ENCODE measurements around the gene ANKRD10.

The ANKRD10 gene

DNA sequence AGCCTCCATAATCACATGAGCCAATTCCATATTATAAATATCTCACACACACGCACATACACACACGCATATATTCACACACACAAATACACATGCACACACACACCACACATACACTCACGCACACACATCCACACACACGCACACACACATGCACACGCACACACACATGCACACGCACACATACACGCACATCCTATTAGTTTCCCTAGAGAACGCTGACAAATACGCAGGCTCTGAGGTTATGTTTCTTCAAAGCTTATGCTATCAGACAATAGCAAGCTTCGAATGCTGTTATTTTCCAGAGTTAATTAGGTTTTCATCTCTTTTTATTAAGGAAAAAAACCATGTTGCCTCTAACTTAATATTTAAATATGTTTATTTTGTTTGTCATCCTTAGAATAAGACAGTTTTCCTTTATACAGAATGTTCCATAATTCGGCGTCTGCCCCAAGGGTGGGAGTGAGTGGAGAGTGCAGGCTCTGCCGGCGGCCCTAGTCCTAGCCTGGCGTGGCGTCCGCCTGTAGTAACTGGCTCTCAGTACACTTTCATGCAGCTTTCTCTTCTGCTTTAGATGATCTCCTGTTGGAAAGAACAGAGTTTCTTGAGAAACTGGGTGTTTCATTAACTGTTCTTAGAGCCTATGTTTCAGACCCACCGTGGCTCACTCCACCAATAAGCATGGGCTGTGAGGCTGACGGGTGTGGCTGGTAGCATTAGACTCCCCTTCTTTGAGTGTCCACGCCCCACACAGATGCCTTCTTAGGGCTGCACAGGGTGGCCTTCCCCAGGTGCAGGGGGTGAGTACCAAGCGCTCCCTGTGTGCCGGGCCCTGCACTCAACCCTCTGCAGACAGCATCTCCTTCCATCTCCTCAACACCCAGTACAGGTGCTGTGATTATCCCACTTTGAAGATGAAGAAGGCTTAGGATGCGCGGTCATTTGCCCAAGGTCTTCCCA is 30.4 kb upstream of the ANKRD10 start:
- no peak for DNase-seq

DNA sequence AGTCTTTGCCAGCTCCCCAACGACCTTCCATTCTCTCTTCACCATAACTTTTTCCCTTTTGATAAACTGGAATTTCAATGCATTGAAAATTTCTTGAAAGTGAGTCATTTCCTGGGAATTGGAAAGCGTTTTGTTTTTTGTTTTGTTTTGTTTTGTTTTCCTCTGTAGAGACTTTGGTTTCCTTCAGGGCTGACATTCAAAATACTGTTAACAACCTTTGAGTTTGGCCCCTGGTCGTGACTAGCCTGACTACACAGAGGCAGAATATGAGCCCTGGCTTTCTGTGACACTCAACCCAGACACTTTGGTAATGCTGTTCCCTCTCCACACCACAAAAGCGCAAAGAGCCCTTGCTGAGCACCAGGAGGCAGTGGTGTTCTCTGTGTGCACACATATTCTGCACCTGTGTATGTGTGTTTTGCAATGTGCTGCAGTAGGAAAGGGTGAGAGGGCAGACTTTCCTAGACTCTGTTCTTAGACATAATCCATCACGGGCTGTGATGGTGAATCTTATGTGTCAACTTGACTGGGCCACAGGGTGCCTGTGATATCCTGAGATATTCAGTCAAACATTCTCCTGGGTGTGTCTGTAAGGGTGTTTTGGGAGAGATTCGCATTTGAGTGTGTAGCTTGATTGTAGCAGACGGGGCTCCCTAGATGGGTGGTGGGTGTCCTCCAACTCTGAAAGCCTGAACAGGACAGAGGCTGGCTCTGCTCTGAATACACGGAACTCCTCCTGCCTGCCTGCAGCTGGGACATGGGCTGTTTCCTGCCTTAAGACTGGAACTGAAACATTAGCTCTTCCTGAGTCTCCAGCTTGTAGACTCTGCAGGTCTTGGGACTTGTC is 29.5 kb upstream of the ANKRD10 start:
- DNase-seq: no peak

DNA sequence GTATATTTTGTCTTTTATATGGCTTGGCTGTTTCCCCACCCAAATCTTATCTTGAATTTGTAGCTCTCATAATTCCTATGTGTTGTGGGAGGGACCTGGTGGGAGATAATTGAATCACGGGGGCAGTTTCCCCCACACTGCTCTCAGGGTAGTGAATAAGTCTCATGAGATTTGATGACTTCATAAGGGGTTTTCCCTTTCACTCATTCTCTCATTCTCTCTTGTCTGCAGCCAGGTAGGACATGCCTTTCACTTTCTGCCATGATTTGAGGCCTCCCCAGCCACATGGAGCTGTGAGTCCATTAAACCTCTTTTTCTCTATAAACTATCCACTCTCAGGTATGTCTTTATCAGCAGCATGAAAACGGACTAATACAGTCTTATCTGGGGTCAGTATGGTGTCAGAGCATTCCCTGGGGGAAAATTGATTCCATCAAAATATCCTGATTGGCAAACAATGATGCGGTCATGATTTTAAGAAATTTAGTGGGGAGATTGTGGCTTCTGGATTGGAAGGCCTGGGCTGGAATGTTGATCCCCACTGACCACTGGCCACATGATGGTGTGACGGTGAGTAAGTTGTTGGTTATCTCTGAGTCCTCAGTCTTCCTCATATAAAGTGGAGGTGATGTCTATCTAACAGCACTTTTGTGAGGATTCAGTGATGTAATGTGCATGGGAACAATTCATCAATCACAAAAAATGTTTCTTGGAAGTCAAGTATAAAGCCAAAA is 27.5 kb upstream of the ANKRD10 start:
- no peak for DNase-seq

DNA sequence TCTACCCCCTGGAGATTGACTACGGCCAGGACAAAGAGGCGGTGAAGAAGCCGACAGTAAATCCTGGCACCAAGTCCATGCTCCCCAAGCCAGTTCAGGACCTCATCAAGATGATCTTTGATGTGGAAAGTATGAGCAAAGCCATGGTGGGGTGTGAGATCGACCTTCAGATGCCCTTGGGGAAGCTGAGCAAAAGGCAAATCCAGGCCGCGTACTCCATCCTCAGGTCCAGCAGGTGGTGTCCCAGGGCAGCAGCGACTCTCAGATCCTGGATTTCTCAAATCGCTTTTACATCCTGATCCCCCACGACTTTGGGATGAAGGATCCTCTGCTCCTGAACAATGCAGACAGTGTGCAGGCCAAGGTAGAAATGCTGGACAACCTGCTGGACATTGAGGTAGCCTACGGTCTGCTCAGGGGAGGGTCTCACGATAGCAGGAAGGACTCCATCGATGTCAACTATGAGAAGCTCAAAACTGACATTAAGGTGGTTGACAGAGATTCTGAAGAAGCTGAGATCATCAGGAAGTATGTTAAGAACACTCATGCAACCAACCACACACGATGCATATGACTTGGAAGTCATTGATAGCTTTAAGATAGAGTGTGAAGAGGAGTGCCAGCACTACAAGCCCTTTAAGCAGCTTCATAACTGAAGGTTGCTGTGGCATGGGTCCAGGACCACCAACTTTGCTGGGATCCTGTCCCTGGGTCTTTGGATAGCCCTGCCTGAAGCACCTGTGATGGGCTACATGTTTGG is 24.0 kb upstream of the ANKRD10 start:
- no peak for DNase-seq

DNA sequence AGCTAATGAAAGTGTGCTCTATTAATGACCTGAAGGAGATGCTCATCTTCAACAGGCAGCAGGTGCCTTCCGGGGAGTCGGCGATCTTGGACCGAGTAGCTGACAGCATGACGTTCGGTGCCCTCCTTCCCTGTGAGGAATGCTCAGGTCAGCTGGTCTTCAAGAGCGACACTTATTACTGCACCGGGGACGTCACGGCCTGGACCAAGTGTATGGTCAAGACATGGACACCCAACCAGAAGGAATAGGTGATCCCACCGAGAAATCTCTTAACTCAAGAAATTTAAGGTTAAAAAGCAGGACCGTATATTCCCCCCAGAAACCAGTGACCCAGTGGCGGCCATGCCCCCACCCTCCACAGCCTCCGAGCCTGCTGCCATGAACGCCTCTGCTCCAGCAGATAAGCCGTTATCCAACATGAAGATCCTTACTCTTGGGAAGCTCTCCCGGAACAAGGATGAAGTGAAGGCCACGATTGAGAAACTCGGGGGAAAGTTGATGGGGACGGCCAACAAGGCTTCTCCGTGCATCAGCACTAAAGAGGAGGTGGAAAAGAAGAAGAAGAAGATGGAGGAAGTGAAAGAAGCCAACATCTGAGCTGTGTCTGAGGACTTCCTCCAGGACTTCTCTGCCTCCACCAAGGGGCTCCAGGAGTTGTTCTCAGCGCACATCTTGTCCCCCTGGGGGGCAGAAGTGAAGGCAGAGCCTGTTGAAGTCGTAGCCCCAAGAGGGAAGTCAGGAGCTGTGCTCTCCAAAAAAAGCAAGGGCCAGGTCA is 22.8 kb upstream of the ANKRD10 start:
- DNase-seq: no peak

DNA sequence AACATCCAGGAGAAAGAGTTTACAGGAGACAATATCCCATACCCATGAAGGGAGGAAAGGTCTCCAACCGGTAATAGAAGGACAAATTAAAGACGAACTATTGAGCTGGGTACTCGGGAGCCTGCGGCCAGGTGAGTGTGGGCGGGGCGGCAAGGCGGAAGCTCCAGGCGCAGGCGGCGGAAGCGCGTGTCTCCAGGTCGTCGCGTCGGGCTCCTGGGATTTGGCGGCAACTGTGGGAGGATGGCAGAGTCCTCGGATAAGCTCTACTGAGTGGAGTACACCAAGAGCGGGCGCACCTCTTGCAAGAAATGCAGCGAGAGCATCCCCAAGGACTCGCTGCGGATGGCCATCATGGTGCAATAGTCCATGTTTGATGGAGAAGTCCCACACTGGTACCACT is 21.6 kb upstream of the ANKRD10 start:
- no peak for DNase-seq

DNA sequence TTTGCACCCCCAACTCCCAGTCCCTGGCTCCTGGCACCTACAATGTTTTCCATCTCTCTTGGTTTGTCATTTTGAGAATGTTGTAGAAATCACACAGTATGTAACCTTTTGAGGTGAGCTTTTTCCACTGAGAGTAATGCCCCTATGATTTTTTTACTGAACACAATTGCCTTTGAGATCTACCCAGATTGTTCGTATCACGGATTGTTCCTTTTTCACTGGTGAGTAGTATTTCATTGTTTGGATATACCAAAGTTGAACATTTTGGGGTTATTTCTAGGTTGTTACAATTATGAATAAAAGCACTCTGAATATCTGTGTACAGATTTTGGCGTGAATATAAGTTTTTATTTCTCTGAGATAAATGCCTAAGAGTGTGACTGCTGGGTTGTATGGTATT is 17.7 kb upstream of the ANKRD10 start:
- DNase-seq: no peak

DNA sequence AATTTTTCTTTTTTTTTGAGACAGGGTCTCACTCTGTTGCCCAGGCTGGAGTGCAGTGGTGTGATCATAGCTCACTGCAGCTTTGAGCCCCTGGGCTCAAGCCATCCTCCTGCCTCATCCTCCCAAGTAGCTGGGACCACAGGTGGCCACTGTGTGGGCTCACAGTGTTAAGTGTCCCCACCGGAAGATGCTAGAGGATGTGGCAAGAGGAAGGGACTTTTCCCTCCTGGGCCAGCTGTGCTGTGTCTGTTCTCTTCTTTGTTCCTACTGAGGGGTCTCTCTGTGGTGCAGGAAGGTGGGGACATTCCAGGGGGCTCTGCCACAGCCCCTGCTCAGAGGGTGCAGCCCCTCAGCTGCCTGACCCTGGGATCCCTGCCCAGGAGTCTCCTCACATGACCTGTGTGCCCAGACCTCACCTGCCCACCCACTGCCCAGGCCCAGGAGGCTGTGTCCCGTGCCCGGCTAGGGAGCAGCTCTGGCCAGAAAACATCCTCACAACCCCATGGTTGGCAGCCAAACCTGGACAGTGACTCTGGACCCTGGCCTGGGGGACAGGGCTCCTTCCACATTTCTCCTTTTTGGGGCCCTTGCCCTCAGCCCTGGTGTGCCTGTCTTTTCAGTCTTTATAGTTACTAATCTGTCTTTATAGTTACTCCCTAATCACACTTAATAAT is 14.4 kb upstream of the ANKRD10 start:
- DNase-seq: no peak

DNA sequence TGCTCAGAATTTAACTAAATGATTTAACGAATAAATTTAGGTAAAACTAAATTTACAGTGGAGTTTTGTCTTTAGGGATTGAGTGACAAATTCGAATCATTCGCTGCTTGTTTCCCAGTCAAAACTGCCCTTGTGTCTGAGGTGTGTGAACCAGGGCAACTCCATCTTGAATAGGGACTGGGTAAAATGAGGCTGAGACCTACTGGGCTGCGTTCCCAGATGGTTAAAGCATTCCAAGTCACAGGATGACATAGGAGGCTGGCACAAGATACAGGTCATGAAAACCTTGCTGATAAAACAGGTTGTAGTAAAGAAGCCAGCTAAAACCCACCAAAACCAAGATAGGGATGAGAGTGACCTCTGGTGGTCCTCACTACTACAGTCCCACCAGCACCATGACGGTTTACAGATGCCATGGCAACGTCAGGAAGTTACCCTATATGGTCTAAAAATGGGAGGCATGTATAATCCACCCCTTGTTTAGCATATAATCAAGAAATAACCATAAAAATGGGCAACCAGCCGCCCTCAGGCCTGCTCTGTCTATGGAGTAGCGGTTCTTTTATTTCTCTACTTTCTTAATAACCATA is 10.2 kb upstream of the ANKRD10 start:
- no peak for DNase-seq

DNA sequence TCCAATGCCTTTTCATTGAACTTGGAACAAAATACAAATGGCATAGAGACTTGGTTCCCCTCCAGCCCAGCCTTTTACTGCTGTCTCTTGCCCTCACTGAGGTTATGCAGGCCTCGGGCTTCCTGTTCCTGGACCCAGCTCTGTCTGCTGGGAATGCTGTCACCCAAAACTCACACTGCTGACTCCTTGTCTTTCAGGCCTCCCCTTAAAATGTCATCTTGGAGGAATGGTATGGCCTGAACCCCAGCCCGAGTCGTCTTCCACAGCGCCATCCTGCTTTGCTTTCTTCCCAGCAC is 9.7 kb upstream of the ANKRD10 start:
- no peak for DNase-seq

DNA sequence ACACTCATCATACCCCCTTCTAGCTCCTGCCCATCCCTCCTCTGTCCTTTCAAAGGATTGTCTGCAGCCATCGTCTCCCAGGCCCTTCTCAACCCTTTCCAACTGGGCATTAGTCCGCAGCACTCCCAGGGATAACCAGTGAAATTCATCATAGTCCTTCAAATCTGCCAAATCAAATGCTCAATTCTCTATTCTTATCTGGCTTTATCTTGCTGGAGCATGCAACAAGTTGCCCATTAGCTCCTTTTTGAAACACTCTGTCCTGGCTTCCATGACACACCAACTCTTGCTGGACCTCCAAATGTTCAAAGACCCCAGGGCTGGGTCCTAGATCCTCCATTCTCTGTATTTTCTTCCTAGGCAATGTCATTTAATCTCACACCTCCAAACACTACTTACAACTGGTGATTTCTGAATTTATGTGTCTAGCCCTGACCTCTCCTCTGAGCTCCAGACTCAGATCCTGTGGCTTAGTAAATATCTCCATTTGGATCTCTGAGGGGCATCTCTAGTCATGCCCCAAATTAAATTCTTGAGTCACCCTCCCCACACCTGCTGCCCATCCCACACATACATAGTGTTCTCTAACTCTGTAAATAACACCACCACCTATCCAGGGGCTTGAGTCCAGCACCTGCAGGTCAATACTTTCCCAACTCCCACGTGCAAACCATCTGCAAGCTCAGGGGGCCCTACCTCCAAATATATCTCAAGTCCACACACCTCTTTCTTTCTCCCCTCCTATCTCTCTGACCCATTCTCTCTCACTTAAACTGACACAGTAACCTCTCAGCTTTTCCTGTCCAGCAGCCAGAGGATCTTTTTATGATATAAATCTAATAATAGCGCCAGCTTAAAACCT is 9.1 kb upstream of the ANKRD10 start:
- no peak for DNase-seq

DNA sequence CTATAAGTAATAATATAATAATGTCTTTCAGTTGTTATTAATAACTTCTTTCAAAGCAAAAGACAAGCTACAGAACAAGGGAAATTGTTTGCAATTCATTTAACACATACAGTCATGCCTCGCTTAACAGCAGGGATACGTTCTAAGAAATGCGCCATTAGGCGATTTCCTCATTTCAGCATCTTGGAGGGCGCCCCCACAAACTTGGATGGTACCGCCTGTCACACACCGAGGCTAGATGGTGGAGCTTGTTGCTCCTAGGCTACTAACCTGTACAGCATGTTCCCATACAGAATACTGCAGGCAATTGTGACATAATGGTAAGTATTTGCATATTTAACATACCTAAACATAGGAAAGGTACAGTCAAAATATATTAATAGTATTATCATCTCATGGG is 8.2 kb upstream of the ANKRD10 start:
- DNase-seq: no peak

DNA sequence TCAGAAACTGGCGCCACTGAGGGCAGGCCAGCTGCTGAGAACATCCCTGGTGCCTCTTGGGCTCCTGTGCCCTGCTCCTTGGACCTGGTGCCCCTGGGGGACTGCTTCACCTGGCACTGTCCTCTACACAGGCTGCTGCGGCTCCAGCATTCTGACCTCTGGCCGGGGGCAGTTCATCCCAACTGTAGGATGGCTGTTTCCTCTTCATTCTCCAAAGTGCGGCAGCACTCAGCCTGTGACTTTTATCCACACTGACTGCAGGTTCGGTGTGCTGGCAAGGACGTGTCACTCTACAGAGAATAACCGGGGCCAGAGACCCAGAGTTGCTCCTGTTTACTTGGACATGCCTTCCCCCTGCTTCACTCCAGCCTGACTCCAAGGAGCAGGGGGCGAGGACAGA is 7.6 kb upstream of the ANKRD10 start:
- DNase-seq: no peak

DNA sequence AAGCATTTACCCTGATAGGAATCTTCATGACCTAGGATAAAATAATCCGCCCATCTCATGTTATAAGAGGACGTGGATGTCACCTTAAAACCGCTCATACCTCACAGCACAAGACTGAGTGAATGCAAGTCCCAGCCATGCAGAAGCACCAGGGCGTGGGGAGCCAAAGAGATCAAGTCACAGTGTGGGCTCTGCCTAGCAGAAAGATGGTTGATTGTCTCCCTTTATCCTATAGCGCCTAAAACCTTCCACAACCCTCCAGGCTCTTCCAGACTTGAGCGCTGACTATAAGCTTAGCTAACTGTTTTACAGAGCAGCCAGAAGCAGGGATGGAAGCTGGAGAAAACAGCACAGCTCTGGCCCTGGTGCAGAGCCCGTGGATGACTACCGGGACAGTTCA is 6.8 kb upstream of the ANKRD10 start:
- no peak for DNase-seq

DNA sequence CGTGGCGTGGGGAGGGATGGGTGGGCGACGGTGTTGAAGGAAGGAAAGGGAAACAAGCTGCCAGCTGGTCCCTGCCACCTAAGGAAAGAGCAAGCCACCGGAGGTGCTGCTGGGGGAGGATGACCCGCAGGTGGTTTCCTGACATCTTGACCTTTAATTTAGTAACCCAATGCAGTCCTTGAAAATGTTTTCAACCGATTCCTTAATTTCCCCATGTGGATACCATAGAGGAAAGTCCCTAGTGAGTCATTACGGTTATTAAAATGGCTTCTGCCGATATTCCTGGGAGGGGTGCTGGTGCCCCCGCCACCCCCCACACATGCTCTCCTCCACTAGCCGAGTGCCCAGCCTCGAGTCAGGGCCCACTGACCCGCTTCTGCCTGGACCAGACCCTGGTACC is 6.3 kb upstream of the ANKRD10 start:
- no peak for DNase-seq

DNA sequence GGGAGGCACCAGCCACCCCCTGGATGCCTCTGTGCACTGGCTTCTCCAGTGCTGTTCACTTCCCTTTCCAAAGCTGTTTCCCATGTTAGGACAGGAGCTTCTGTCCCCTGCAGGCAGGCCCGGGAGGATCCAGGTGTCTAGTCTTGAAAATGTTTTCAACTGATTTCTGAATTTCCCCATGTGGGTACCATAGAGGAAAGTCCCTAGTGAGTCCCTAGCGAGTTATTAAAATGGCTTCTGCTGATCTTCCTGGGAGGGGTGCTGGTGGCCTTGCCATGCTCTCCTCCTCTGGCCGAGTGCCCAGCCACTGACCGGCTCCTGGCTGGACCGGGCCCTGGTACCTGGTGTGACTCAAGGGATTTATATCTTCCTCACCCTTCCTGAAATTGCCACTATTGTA is 5.2 kb upstream of the ANKRD10 start:
- DNase-seq: no peak

DNA sequence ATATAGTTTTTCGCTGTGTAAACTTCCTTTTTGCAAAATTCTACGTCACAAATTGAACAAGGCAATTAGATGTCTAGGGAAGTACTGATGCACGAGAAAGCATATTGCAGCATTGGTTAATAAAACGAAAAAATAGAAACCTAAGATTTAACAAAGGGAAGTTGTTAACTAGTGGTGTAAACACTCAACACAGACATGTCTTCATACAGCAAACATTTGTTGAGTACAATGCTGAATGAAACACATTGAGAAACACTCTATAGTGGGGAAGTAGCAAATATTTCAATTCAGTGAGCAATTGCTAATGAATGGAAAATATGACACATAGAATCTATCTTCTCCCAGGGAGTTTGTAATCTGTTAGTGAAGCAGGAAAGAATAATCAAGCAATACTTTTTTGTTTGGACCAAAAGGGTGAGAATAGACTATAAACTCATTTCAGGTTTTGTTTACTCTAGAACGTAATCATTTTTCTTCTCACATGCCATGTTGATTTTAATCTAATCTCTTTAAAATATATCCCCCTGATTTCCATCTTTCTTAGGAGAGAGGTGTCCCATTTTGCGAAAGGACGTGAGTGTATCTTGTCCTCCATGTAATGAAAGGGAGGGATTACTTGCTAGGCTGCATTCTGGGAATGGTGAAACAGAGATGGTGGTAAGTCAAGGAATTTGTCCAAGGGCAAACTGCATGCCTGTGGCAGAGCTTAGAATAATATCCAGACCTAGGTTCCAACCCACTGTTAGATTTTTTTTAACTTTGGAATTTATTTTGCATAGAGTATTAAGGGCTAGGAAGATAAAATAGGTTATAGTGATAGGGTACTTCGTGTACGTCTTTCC is 1.7 kb upstream of the ANKRD10 start:
- no peak for DNase-seq

DNA sequence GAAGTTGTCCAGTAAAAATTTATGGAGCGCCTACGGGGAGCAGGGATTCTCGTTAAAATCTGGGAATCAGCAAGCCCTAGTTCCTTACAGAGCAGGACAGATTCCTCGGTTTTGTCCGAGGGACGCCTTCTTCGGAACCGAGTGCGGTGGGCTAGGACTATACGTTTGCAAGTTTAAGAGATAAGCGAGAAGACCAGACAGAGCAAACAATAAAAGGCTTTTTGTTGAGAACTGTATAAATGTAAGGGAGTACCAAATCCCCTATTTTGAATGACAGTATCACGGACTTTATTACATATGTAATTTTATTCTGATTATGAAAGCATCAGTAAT is 971 bp upstream of the ANKRD10 start:
- DNase-seq: no peak

Data from GOT3 (cell line).